Caco-2 (cell line): ENCODE measurements around the gene PNKD. TPM values are rescaled to one million over a fixed set of nuclear protein-coding genes. Genes with fewer than 3 reads are reported as not detected.

Experiments used
- BruUV-seq: library from RNA; stranded (reverse); fragments of 400-500 nt; replicated peaks from 2 replicates; lab custom pipeline; 2021; lab: Mats Ljungman, UMichigan
- CTCF ChIA-PET: fragments of 300-600 bp; sonication (Branson Sonifier 250); formaldehyde crosslinking; loops from one replicate; lab custom pipeline; 2022; ENCODE audit warnings: antibody characterized with exemption; lab: Charles Lee
- POLR2A ChIA-PET: fragments of 300-600 bp; sonication (Branson Sonifier 250); formaldehyde crosslinking; loops from one replicate; lab custom pipeline; 2022; ENCODE audit warnings: antibody characterized with exemption; lab: Charles Lee
- DNase-seq, 2 experiments: peaks; one replicate each; pipeline versions ENCODE4 v3.0.0 to v3.0.0-alpha.2; 2020 to 2022
- H3K27me3 ChIP-seq: replicated peaks from 2 replicates; pipeline ENCODE4 v1.6.0; 2011; ENCODE audit warnings: low read length; ENCODE audit not compliant: control insufficient read depth, insufficient read depth
- H3K36me3 ChIP-seq: 2 replicates; pipeline ENCODE4 v1.5.1; 2011; ENCODE audit warnings: low read length; ENCODE audit not compliant: control insufficient read depth, insufficient read depth
- H3K4me1 ChIP-seq: fragments of 250-450 bp; sonication (Bioruptor Pico); 2 replicates; pipeline ENCODE4 v1.5.1; 2020; ENCODE audit warnings: mild to moderate bottlenecking
- H3K4me3 ChIP-seq: 2 replicates; pipeline ENCODE4 v1.5.1; 2011; ENCODE audit warnings: low read depth, mild to moderate bottlenecking, control low read depth, low read length
- H3K9me3 ChIP-seq: fragments of 250-450 bp; sonication (Bioruptor Pico); 2 replicates; pipeline ENCODE4 v1.5.1; 2020; ENCODE audit warnings: mild to moderate bottlenecking, moderate library complexity
- H3K27ac Mint-ChIP-seq: one replicate; pipeline ENCODE4 v1.8.0; 2022; ENCODE audit warnings: mixed read lengths; ENCODE audit not compliant: unreplicated experiment
- H3K27me3 Mint-ChIP-seq: one replicate; pipeline ENCODE4 v1.8.0; 2022; ENCODE audit warnings: mixed read lengths; ENCODE audit not compliant: insufficient read depth, unreplicated experiment
- H3K36me3 Mint-ChIP-seq: one replicate; pipeline ENCODE4 v1.8.0; 2022; ENCODE audit warnings: mild to moderate bottlenecking, mixed read lengths; ENCODE audit not compliant: insufficient read depth, unreplicated experiment
- H3K4me1 Mint-ChIP-seq: one replicate; pipeline ENCODE4 v1.8.0; 2022; ENCODE audit warnings: low read depth, mixed read lengths; ENCODE audit not compliant: unreplicated experiment
- H3K4me3 Mint-ChIP-seq: one replicate; pipeline ENCODE4 v1.8.0; 2022; ENCODE audit warnings: mild to moderate bottlenecking, moderate library complexity, mixed read lengths; ENCODE audit not compliant: unreplicated experiment
- H3K9me3 Mint-ChIP-seq: one replicate; pipeline ENCODE4 v1.8.0; 2022; ENCODE audit warnings: mixed read lengths; ENCODE audit not compliant: unreplicated experiment
- CTCF ChIP-seq, 2 experiments: fragments of 200-600 bp in 1 of 2; IDR thresholded peaks; 1 replicate in 1 of 2; 2 replicates in 1 of 2; pipeline versions ENCODE4 v1.5.1 to v1.8.0; 2011 to 2022; ENCODE audit warnings: antibody characterized with exemption in 1 of 2, control low read depth in 1 of 2, inconsistent platforms in 1 of 2, low read depth in 1 of 2, low read length in 1 of 2, mild to moderate bottlenecking in 1 of 2, moderate library complexity in 1 of 2; ENCODE audit not compliant: insufficient read depth in 1 of 2, severe bottlenecking in 1 of 2, unreplicated experiment in 1 of 2
- intact Hi-C: fragments of 100-400 bp; cut with micrococcal nuclease; formaldehyde crosslinking; loops from one replicate; pipeline ENCODE4 v1.10.0; 2022; ENCODE audit not compliant: unreplicated experiment
- total RNA-seq: library from RNA; stranded (reverse); gene quantifications from 2 replicates; pipeline ENCODE4 v1.2.3, GENCODE V29; 2022

Gene PNKD
- total RNA-seq, 1 experiment from 2014 or later = 39.2 TPM

GRCh38 chr2:218315397-218315796 is 45.1 kb downstream of the PNKD start:
- Histone ChIP-seq H3K4me1 (peaks cover 48% of the 10 kb centered on the region), H3K9me3 (no peaks in the 10 kb centered on the region), H3K27me3 (no peaks in the 10 kb centered on the region), H3K36me3 (no peaks in the 10 kb centered on the region), H3K4me3 (no peak overlapping the region)
- DNase-seq = no peak
- Mint-ChIP-seq H3K4me1 (peaks cover 22% of the 10 kb centered on the region), H3K36me3 (peaks cover 11% of the 10 kb centered on the region), H3K9me3 (peaks cover 9% of the 10 kb centered on the region), H3K4me3 (no peak overlapping the region), H3K27ac (no peak overlapping the region), H3K27me3 (no peaks in the 10 kb centered on the region)
- POLR2A ChIA-PET = no interaction called here
- intact Hi-C loops = no loop called here
- TF ChIP-seq CTCF (IDR thresholded peaks at IDR 0.05; ENCODE audit: insufficient read depth in 1 of 2, low read depth in 1 of 2, low read length in 1 of 2, severe bottlenecking in 1 of 2, unreplicated experiment in 1 of 2) = no peak
- BruUV-seq = no TSS peak
- CTCF ChIA-PET = no interaction called here

GRCh38 chr2:218317303-218317630 is 46.9 kb downstream of the PNKD start:
- intact Hi-C loops = no loop called here
- ChIA-PET POLR2A (no interaction called here), CTCF (no interaction called here)
- Mint-ChIP-seq H3K9me3 (peaks cover 9% of the 10 kb centered on the region), H3K4me1 (peaks cover 26% of the 10 kb centered on the region), H3K27ac (no peak overlapping the region), H3K4me3 (no peak overlapping the region), H3K36me3 (peaks cover 3% of the 10 kb centered on the region), H3K27me3 (no peaks in the 10 kb centered on the region)
- DNase-seq = no peak
- no peaks in the 10 kb centered on the region for H3K9me3 ChIP-seq
- no peaks in the 10 kb centered on the region for H3K27me3 ChIP-seq
- peaks cover 37% of the 10 kb centered on the region for H3K4me1 ChIP-seq
- H3K36me3 ChIP-seq = no peaks in the 10 kb centered on the region
- TF ChIP-seq CTCF (IDR thresholded peaks at IDR 0.05; ENCODE audit: insufficient read depth in 1 of 2, low read depth in 1 of 2, low read length in 1 of 2, severe bottlenecking in 1 of 2, unreplicated experiment in 1 of 2) = no peak
- no TSS peak for BruUV-seq
- H3K4me3 ChIP-seq = no peak overlapping the region

- H3K9me3 Mint-ChIP-seq = peaks cover 9% of the 10 kb centered on the region
- no peaks in the 10 kb centered on the region for H3K36me3 ChIP-seq
- no peak overlapping the region for H3K27ac Mint-ChIP-seq
- no peaks in the 10 kb centered on the region for H3K27me3 ChIP-seq
- no peak for TF ChIP-seq CTCF (IDR thresholded peaks at IDR 0.05; ENCODE audit: insufficient read depth in 1 of 2, low read depth in 1 of 2, low read length in 1 of 2, severe bottlenecking in 1 of 2, unreplicated experiment in 1 of 2)
- no peak overlapping the region for H3K4me3 Mint-ChIP-seq
- DNase-seq = no peak
- no peak overlapping the region for H3K4me3 ChIP-seq
- no TSS peak for BruUV-seq
- intact Hi-C loops = no loop called here
- H3K36me3 Mint-ChIP-seq = no peaks in the 10 kb centered on the region
- POLR2A ChIA-PET = no interaction called here
- peaks cover 38% of the 10 kb centered on the region for H3K4me1 ChIP-seq
- peaks cover 31% of the 10 kb centered on the region for H3K4me1 Mint-ChIP-seq
- CTCF ChIA-PET = no interaction called here
- H3K27me3 Mint-ChIP-seq = no peaks in the 10 kb centered on the region
- no peaks in the 10 kb centered on the region for H3K9me3 ChIP-seq
Measured at GRCh38 chr2:218317835-218318234, 47.5 kb downstream of the PNKD start.
